Measurements from ENCODE around the gene TSC1. TPM values are rescaled to one million over a fixed set of nuclear protein-coding genes. Genes with fewer than 3 reads are reported as not detected.

The TSC1 gene
- total RNA-seq, 1 donor from 2014 or later = 52.8 TPM

GRCh38 chr9:132989414-132989996, 45.1 kb upstream of the TSC1 start:
- H3K9me3 ChIP-seq (replicated peaks) = no peaks in the 10 kb centered on the region
- no peaks in the 10 kb centered on the region for H3K36me3 ChIP-seq
- no peak for DNase-seq
- H3K4me3 ChIP-seq = no peak overlapping the region
- no peak overlapping the region for H3K27ac ChIP-seq (replicated peaks)
- TF ChIP-seq CTCF (IDR thresholded peaks at IDR 0.05; ENCODE audit: borderline replicate concordance) = no peak
- H3K4me1 ChIP-seq = peaks cover 18% of the 10 kb centered on the region
- intact Hi-C loops (cut with micrococcal nuclease) = no loop called here
- H3K27me3 ChIP-seq (ENCODE audit: low read depth) = peaks cover 76% of the 10 kb centered on the region

GRCh38 chr9:132989014-132989310, 44.5 kb upstream of the TSC1 start:
- Histone ChIP-seq H3K4me3 (no peak overlapping the region), H3K36me3 (no peaks in the 10 kb centered on the region), H3K27me3 (ENCODE audit: low read depth) (peaks cover 75% of the 10 kb centered on the region), H3K27ac (replicated peaks) (no peak overlapping the region), H3K4me1 (peaks cover 18% of the 10 kb centered on the region), H3K9me3 (replicated peaks) (no peaks in the 10 kb centered on the region)
- DNase-seq = no peak
- intact Hi-C loops (cut with micrococcal nuclease) = no loop called here
- no peak for TF ChIP-seq CTCF (IDR thresholded peaks at IDR 0.05; ENCODE audit: borderline replicate concordance)

- intact Hi-C loops (cut with micrococcal nuclease) = no loop called here
- H3K27me3 ChIP-seq (ENCODE audit: low read depth) = peaks cover 75% of the 10 kb centered on the region
- no peak overlapping the region for H3K27ac ChIP-seq (replicated peaks)
- H3K9me3 ChIP-seq (replicated peaks) = no peaks in the 10 kb centered on the region
- no peak for TF ChIP-seq CTCF (IDR thresholded peaks at IDR 0.05; ENCODE audit: borderline replicate concordance)
- H3K4me3 ChIP-seq = no peak overlapping the region
- peaks cover 18% of the 10 kb centered on the region for H3K4me1 ChIP-seq
- DNase-seq = no peak
- H3K36me3 ChIP-seq = no peaks in the 10 kb centered on the region
Measured at GRCh38 chr9:132988244-132989013, 44.0 kb upstream of the TSC1 start.

- Histone ChIP-seq H3K9me3 (replicated peaks) (no peaks in the 10 kb centered on the region), H3K4me1 (peaks cover 18% of the 10 kb centered on the region), H3K27ac (replicated peaks) (peak overlapping the region; percentile 54), H3K27me3 (ENCODE audit: low read depth) (peaks cover 74% of the 10 kb centered on the region), H3K4me3 (no peak overlapping the region), H3K36me3 (no peaks in the 10 kb centered on the region)
- DNase-seq = no peak
- intact Hi-C loops (cut with micrococcal nuclease) = no loop called here
- no peak for TF ChIP-seq CTCF (IDR thresholded peaks at IDR 0.05; ENCODE audit: borderline replicate concordance)
Measured at GRCh38 chr9:132986640-132987620, 42.5 kb upstream of the TSC1 start.

GRCh38 chr9:132986114-132986513, 41.7 kb upstream of the TSC1 start:
- no peaks in the 10 kb centered on the region for H3K9me3 ChIP-seq (replicated peaks)
- TF ChIP-seq CTCF (IDR thresholded peaks at IDR 0.05; ENCODE audit: borderline replicate concordance) = no peak
- peaks cover 18% of the 10 kb centered on the region for H3K4me1 ChIP-seq
- peak overlapping the region; percentile 54 for H3K27ac ChIP-seq (replicated peaks)
- H3K27me3 ChIP-seq (ENCODE audit: low read depth) = peaks cover 74% of the 10 kb centered on the region
- DNase-seq = peak; percentile 43
- H3K4me3 ChIP-seq = no peak overlapping the region
- intact Hi-C loops (cut with micrococcal nuclease) = no loop called here
- no peaks in the 10 kb centered on the region for H3K36me3 ChIP-seq
